Measurements from ENCODE around the gene GJA1.

DNA sequence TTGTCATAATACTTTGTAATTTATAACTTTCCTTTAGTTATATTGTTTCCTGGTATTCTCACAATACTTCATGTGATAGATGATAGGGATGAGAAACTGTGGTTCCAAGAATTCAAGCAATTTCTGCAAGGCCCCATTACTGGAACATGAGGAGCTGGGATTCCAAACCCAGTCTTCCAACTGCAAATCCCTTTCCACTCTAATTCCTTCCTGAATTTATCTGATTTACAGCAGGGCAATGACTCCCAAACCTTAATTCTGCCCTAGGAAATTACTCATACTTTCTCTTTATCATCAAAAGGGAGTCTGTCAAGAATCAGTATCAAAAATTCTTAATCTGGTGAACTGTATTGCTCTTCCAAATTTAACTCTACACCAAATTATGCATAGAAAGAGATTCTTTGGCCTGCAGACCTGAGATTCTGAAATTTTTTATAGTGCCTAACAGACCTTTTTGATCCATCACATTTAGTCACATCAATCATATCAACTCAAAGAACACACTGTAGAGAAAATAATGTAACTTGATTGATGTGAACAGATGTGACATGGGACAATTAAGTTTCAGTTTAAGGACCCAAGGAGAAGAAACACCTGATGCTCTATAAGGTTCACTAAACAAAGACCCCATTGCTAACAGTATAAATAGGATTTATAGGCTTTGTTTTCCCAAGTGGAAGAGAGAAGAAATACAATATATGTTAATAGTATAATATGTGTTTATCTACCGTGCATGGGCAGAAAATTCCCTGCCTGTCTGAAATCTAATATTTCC lies 41.5 kb upstream of the GJA1 start:
- TF ChIP-seq, protein P1, sequence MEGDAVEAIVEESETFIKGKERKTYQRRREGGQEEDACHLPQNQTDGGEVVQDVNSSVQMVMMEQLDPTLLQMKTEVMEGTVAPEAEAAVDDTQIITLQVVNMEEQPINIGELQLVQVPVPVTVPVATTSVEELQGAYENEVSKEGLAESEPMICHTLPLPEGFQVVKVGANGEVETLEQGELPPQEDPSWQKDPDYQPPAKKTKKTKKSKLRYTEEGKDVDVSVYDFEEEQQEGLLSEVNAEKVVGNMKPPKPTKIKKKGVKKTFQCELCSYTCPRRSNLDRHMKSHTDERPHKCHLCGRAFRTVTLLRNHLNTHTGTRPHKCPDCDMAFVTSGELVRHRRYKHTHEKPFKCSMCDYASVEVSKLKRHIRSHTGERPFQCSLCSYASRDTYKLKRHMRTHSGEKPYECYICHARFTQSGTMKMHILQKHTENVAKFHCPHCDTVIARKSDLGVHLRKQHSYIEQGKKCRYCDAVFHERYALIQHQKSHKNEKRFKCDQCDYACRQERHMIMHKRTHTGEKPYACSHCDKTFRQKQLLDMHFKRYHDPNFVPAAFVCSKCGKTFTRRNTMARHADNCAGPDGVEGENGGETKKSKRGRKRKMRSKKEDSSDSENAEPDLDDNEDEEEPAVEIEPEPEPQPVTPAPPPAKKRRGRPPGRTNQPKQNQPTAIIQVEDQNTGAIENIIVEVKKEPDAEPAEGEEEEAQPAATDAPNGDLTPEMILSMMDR (IDR thresholded peaks at IDR 0.05): no peak
- no peak for TF ChIP-seq POLR2AphosphoS5 (IDR thresholded peaks at IDR 0.05)
- no peak for TF ChIP-seq POLR2A (IDR thresholded peaks at IDR 0.05)

Measured in prostate gland (tissue), 2 donors.